GM21529 (cell line): ENCODE data around the gene ACAT2.
"Not testable (repeated sequence)": the region's sequence is repeated elsewhere in the genome, so short reads cannot be mapped to it uniquely, and the experiment has no call there.

Experiments
- ATAC-seq: cut with Tn5 transposase; IDR thresholded peaks from one replicate; pipeline ENCODE4 v1.9.1; 2021; ENCODE audit not compliant: unreplicated experiment

ACAT2 gene

GRCh38 chr6:159762681-159763293 is 942 bp downstream of the ACAT2 start:
- peak; percentile 9 for ATAC-seq

- no peak for ATAC-seq
Observed at GRCh38 chr6:159766906-159767305, 5.1 kb downstream of the ACAT2 start.

- ATAC-seq = no peak
Observed at GRCh38 chr6:159769470-159769869, 7.6 kb downstream of the ACAT2 start.

- no peak for ATAC-seq
Observed at GRCh38 chr6:159772196-159772595, 10.4 kb downstream of the ACAT2 start.

- no peak for ATAC-seq
Observed at GRCh38 chr6:159777240-159777904, 15.5 kb downstream of the ACAT2 start.

- no peak for ATAC-seq
Observed at GRCh38 chr6:159778131-159778530, 16.3 kb downstream of the ACAT2 start.

- no peak for ATAC-seq
Observed at GRCh38 chr6:159778542-159779103, 16.8 kb downstream of the ACAT2 start.

GRCh38 chr6:159788276-159788675 is 26.4 kb downstream of the ACAT2 start:
- no peak for ATAC-seq

GRCh38 chr6:159788753-159789376 is 27.0 kb downstream of the ACAT2 start:
- ATAC-seq = no peak

- peak; percentile 71 for ATAC-seq
Observed at GRCh38 chr6:159789377-159790148, 27.7 kb downstream of the ACAT2 start, which contains the start of gene TCP1. Gene TCP1, minus strand, starts transcription at chr6:159789602. Its CDS starts 134 bp downstream, at chr6:159789468.

- ATAC-seq = peak; percentile 82
Observed at GRCh38 chr6:159790149-159790955, 28.5 kb downstream of the ACAT2 start, which contains the start of gene MRPL18. Gene MRPL18, plus strand, starts transcription at chr6:159790467. Its CDS starts 121 bp downstream, at chr6:159790588.

- ATAC-seq = no peak
Observed at GRCh38 chr6:159790956-159791598, 29.2 kb downstream of the ACAT2 start.

- ATAC-seq = not testable (repeated sequence)
Observed at GRCh38 chr6:159794976-159795375, 33.1 kb downstream of the ACAT2 start.

- no peak for ATAC-seq
Observed at GRCh38 chr6:159797554-159797953, 35.7 kb downstream of the ACAT2 start.

GRCh38 chr6:159800141-159800865 is 38.5 kb downstream of the ACAT2 start, which contains the start of gene PNLDC1:
Gene PNLDC1, plus strand, starts transcription at chr6:159800276. Its CDS starts 32 bp downstream, at chr6:159800308.
- no peak for ATAC-seq

GRCh38 chr6:159801935-159802334 is 40.1 kb downstream of the ACAT2 start:
- ATAC-seq = no peak

GRCh38 chr6:159804504-159804903 is 42.7 kb downstream of the ACAT2 start:
- no peak for ATAC-seq

- no peak for ATAC-seq
Observed at GRCh38 chr6:159805440-159806020, 43.7 kb downstream of the ACAT2 start.
